C4-2B (cell line): ENCODE data around the gene OR6C2.
"Not testable (repeated sequence)": the region's sequence is repeated elsewhere in the genome, so short reads cannot be mapped to it uniquely, and the experiment has no call there.

Source experiments
- ZFX ChIP-seq: fragments of 450-650 bp; IDR thresholded peaks from 2 replicates; pipeline ENCODE4 v1.6.1; 2017
- TF ChIP-seq, protein P1 (sequence below): fragments of 450-650 bp; conservative IDR thresholded peaks from 2 replicates; pipeline ENCODE4 v1.5.1; 2017; ENCODE audit warnings: mild to moderate bottlenecking

DNA sequence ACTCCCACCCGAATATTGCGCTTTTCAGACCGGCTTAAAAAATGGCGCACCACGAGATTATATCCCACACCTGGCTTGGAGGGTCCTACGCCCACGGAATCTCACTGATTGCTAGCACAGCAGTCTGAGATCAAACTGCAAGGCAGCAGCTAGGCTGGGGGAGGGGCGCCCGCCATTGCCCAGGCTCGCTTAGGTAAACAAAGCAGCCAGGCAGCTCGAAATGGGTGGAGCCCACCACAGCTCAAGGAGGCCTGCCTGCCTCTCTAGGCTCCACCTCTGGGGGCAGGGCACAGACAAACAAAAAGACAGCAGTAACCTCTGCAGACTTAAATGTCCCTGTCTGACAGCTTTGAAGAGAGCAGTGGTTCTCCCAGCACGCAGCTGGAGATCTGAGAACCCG is 40.4 kb downstream of the OR6C2 start:
- TF ChIP-seq, protein P1, sequence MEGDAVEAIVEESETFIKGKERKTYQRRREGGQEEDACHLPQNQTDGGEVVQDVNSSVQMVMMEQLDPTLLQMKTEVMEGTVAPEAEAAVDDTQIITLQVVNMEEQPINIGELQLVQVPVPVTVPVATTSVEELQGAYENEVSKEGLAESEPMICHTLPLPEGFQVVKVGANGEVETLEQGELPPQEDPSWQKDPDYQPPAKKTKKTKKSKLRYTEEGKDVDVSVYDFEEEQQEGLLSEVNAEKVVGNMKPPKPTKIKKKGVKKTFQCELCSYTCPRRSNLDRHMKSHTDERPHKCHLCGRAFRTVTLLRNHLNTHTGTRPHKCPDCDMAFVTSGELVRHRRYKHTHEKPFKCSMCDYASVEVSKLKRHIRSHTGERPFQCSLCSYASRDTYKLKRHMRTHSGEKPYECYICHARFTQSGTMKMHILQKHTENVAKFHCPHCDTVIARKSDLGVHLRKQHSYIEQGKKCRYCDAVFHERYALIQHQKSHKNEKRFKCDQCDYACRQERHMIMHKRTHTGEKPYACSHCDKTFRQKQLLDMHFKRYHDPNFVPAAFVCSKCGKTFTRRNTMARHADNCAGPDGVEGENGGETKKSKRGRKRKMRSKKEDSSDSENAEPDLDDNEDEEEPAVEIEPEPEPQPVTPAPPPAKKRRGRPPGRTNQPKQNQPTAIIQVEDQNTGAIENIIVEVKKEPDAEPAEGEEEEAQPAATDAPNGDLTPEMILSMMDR, result not testable (repeated sequence)
- TF ChIP-seq ZFX, result not testable (repeated sequence)
